ENCODE measurements around the gene C2orf68. TPM values are rescaled to one million over a fixed set of nuclear protein-coding genes. Genes with fewer than 3 reads are reported as not detected.
A peak's percentile ranks its signal among the peaks of the same experiment; 100 is the strongest.

C2orf68 gene
- total and polyA plus RNA-seq, 2 of the 13 experiments (the other 11 are each of a cell fraction or from before 2014, with no cell fraction given) = 47.1 to 77.4 TPM

DNA sequence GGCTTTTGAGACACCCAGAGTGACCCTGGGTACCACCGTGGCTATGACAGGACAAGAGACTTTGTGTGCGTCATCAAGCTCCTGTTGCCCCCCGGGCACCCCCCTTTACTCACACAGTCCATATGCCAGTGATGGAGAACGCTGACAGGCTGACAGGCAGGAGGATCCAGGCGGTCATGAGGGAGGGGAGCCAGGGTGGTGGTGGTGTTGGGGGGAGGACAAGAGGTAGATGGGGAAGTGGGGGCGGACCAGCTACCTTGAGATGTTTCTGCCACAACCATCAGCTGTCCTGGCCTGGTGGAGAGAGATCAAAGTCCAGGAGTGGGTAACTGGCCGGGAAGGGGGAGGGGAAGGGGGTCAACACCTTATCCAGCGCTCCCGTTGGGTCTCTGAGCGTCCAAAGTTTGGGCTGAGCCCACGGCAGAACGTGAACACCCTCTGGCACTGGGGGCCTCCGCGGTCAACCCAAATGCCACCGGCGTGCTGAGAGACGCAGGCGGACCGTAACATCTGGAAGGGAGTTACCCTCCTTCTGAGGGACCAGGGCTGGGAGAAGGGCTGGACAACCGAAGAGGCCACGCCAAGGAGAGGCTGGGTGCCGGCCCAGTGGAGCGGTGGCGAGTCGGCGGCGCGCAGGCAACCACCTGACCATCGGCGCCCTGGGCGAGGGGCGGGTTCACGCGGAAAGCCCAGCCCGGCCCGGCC, 9.9 kb downstream of the C2orf68 start (continued):
- TF ChIP-seq, protein P1, sequence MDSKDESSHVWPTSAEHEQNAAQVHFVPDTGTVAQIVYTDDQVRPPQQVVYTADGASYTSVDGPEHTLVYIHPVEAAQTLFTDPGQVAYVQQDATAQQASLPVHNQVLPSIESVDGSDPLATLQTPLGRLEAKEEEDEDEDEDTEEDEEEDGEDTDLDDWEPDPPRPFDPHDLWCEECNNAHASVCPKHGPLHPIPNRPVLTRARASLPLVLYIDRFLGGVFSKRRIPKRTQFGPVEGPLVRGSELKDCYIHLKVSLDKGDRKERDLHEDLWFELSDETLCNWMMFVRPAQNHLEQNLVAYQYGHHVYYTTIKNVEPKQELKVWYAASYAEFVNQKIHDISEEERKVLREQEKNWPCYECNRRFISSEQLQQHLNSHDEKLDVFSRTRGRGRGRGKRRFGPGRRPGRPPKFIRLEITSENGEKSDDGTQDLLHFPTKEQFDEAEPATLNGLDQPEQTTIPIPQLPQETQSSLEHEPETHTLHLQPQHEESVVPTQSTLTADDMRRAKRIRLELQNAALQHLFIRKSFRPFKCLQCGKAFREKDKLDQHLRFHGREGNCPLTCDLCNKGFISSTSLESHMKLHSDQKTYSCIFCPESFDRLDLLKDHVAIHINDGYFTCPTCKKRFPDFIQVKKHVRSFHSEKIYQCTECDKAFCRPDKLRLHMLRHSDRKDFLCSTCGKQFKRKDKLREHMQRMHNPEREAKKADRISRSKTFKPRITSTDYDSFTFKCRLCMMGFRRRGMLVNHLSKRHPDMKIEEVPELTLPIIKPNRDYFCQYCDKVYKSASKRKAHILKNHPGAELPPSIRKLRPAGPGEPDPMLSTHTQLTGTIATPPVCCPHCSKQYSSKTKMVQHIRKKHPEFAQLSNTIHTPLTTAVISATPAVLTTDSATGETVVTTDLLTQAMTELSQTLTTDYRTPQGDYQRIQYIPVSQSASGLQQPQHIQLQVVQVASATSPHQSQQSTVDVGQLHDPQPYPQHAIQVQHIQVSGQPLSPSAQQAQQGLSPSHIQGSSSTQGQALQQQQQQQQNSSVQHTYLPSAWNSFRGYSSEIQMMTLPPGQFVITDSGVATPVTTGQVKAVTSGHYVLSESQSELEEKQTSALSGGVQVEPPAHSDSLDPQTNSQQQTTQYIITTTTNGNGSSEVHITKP (CRISPR knock-in tag; IDR thresholded peaks at IDR 0.05; ENCODE audit: low read depth) = peak; percentile 53; the same call in 1 of the 2 replicates
- TF ChIP-seq ZEB1 (IDR thresholded peaks at IDR 0.05; ENCODE audit: insufficient replicate concordance, low read depth) = no peak
- TF ChIP-seq ZFAT (CRISPR knock-in tag; conservative IDR thresholded peaks at IDR 0.05) = peak; percentile 62; the same call in 1 of the 2 replicates
- no peak; the same call in 1 of the 2 replicates for TF ChIP-seq AKAP8 (CRISPR knock-in tag; IDR thresholded peaks at IDR 0.05)
- TF ChIP-seq SKI (IDR thresholded peaks at IDR 0.05; ENCODE audit: partially characterized antibody) = no peak
- TF ChIP-seq ZSCAN21 (CRISPR knock-in tag; IDR thresholded peaks at IDR 0.05; ENCODE audit: borderline replicate concordance) = peak; percentile 74; the same call in 1 of the 2 replicates
- TF ChIP-seq KAT7 (CRISPR knock-in tag; IDR thresholded peaks at IDR 0.05; ENCODE audit: borderline replicate concordance) = no peak
- TF ChIP-seq, protein P2, sequence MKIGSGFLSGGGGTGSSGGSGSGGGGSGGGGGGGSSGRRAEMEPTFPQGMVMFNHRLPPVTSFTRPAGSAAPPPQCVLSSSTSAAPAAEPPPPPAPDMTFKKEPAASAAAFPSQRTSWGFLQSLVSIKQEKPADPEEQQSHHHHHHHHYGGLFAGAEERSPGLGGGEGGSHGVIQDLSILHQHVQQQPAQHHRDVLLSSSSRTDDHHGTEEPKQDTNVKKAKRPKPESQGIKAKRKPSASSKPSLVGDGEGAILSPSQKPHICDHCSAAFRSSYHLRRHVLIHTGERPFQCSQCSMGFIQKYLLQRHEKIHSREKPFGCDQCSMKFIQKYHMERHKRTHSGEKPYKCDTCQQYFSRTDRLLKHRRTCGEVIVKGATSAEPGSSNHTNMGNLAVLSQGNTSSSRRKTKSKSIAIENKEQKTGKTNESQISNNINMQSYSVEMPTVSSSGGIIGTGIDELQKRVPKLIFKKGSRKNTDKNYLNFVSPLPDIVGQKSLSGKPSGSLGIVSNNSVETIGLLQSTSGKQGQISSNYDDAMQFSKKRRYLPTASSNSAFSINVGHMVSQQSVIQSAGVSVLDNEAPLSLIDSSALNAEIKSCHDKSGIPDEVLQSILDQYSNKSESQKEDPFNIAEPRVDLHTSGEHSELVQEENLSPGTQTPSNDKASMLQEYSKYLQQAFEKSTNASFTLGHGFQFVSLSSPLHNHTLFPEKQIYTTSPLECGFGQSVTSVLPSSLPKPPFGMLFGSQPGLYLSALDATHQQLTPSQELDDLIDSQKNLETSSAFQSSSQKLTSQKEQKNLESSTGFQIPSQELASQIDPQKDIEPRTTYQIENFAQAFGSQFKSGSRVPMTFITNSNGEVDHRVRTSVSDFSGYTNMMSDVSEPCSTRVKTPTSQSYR (CRISPR knock-in tag; IDR thresholded peaks at IDR 0.05; ENCODE audit: borderline replicate concordance) = peak; percentile 94
- TF ChIP-seq HDAC2 (CRISPR knock-in tag; IDR thresholded peaks at IDR 0.05) = no peak; the same call in 1 of the 2 replicates
- TF ChIP-seq SMAD9 (CRISPR knock-in tag; IDR thresholded peaks at IDR 0.05) = 0 out of 2 replicates have a peak, but pooled peaks have one; percentile 11
- TF ChIP-seq ETV6 (CRISPR knock-in tag; conservative IDR thresholded peaks at IDR 0.05) = no peak
- no peak for TF ChIP-seq FOSL1 (CRISPR knock-in tag; IDR thresholded peaks at IDR 0.05; ENCODE audit: borderline replicate concordance)
- TF ChIP-seq PHF21A (CRISPR knock-in tag; IDR thresholded peaks at IDR 0.05) = peak; percentile 49; the same call in 1 of the 2 replicates
- peak; percentile 26 for TF ChIP-seq AGO1 (IDR thresholded peaks at IDR 0.05; ENCODE audit: low read depth, low read length, poor library complexity, severe bottlenecking)
- no peak for TF ChIP-seq MAFK (conservative IDR thresholded peaks at IDR 0.05 in 1 of 2, IDR thresholded peaks at IDR 0.05 in 1 of 2; ENCODE audit: low read length in 2 of 2)
- no peak for TF ChIP-seq STAT5B (CRISPR knock-in tag; IDR thresholded peaks at IDR 0.05)
- no peak for TF ChIP-seq SRSF1 (optimal IDR thresholded peaks at IDR 0.05; ENCODE audit: low read depth, low read length)
- TF ChIP-seq ZNF432 (CRISPR knock-in tag; IDR thresholded peaks at IDR 0.05; ENCODE audit: borderline replicate concordance) = no peak
- TF ChIP-seq, protein P3, sequence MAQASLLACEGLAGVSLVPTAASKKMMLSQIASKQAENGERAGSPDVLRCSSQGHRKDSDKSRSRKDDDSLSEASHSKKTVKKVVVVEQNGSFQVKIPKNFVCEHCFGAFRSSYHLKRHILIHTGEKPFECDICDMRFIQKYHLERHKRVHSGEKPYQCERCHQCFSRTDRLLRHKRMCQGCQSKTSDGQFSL (CRISPR knock-in tag; IDR thresholded peaks at IDR 0.05) = peak; percentile 37; the same call in 1 of the 2 replicates
- TF ChIP-seq POLR2AphosphoS5 (IDR thresholded peaks at IDR 0.05; ENCODE audit: low read depth, low read length) = no peak; the same call in 1 of the 2 replicates
